ENCODE results near the gene TMED6.

TMED6 gene

DNA sequence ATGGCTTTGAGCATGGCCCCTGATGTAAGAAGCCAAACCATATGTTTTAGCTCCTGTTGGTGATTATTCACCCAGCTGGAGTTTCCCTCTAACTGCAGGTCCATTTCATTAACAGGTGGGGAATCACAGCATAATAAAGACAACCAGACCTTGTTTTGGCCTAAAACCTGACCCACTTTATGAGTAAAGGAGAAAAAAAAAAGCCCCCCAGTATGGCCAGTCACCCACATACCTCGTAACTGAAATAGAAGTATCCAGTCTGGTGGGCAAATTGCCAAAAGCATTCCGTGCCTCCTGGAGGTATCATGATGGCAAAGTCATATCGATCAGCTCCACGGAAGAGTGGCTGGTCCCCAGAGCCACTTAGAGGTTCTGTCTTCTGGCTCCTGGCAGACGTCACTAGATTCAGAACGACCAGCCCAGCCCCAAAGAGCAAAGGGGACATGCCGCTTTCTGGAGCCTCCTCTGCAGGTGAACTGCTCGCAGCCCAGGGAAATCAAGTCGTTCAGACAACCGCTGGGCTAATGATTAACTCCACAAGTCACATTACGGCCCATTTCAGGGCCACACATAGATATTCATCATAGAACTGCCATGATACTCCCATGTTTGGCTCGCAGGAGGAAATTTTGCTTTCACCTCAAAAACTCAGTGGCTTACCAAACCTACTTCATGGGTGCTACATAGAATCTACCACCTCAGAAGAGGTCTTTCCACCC is at the start of gene TMED6:
TSS of gene TMED6 (minus strand) at position 478 of the 719 bp plus-strand sequence. CDS start at position 445, 33 bp downstream.
- Mint-ChIP-seq H3K9me3 (no peaks in the 10 kb centered on the region), H3K27me3 (ENCODE audit: low read depth, poor library complexity) (peaks cover 8% of the 10 kb centered on the region), H3K4me1 (no peaks in the 10 kb centered on the region), H3K36me3 (ENCODE audit: low read depth) (peaks cover 37% of the 10 kb centered on the region), H3K27ac (peak within 1 kb of the TSS; percentile 30), H3K4me3 (no peak within 1 kb of the TSS)
- no peak for DNase-seq
- TF ChIP-seq, protein P1, sequence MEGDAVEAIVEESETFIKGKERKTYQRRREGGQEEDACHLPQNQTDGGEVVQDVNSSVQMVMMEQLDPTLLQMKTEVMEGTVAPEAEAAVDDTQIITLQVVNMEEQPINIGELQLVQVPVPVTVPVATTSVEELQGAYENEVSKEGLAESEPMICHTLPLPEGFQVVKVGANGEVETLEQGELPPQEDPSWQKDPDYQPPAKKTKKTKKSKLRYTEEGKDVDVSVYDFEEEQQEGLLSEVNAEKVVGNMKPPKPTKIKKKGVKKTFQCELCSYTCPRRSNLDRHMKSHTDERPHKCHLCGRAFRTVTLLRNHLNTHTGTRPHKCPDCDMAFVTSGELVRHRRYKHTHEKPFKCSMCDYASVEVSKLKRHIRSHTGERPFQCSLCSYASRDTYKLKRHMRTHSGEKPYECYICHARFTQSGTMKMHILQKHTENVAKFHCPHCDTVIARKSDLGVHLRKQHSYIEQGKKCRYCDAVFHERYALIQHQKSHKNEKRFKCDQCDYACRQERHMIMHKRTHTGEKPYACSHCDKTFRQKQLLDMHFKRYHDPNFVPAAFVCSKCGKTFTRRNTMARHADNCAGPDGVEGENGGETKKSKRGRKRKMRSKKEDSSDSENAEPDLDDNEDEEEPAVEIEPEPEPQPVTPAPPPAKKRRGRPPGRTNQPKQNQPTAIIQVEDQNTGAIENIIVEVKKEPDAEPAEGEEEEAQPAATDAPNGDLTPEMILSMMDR (IDR thresholded peaks at IDR 0.05), result no peak

DNA sequence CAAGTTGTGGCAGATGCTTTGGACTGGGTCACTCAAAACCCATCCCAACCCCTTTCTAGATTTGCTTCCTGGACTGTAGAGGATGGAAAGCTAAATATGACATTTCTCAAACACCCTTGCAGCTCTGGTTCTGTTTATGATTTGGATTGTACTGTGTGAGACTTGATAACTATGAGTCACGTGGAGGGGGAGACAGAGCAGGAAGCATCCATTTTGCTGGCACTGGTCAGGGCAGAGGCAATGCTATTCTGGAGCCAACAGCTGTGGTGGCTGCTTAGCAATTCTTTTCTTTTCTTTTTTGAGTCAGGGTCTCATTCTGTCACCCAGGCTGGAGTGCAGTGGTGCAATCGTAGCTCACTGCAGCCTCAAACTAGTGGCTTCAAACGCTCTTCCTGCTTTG is 47.8 kb upstream of the TMED6 start:
- Mint-ChIP-seq H3K4me3 (no peak overlapping the region), H3K27me3 (ENCODE audit: low read depth, poor library complexity) (peaks cover 7% of the 10 kb centered on the region), H3K9me3 (no peaks in the 10 kb centered on the region), H3K27ac (no peak overlapping the region), H3K36me3 (ENCODE audit: low read depth) (no peaks in the 10 kb centered on the region), H3K4me1 (peaks cover 41% of the 10 kb centered on the region)
- TF ChIP-seq, protein P1 (IDR thresholded peaks at IDR 0.05), result no peak
- DNase-seq, result no peak

DNA sequence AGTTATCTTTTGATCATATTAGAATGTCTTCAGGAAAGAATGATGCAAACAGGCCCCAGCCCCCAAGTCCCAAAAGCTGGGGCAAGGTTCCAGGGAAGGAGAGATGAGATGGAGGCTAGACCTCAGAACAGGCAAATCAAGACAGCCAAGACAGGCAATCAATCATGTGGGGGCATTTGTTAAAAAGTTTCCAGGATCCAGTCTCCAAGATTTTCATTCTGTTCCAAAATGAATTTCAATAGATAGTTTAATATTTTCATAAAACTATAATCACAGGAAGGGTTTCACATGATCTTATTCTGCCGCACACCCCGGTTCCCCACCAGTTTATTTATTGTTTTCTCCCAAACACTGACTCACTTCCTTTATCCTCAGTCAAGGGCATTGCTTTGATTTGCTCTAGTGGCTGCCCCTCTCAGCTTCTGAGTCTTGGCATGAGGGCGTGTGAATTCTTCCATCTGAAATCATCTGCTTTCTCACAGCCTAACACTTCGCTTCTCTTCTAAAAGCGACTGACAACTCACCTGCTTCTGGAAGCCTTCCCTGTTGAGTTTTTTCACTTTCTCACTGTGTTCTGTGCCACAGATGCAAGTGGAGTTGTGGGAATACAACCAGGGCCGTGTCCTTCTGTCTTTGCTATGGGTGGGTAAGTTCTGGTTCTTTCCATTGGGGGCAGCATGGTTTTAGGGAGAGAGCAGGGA is 46.4 kb upstream of the TMED6 start:
- Mint-ChIP-seq H3K4me3 (peak overlapping the region; percentile 44), H3K27ac (peak overlapping the region; percentile 83)

DNA sequence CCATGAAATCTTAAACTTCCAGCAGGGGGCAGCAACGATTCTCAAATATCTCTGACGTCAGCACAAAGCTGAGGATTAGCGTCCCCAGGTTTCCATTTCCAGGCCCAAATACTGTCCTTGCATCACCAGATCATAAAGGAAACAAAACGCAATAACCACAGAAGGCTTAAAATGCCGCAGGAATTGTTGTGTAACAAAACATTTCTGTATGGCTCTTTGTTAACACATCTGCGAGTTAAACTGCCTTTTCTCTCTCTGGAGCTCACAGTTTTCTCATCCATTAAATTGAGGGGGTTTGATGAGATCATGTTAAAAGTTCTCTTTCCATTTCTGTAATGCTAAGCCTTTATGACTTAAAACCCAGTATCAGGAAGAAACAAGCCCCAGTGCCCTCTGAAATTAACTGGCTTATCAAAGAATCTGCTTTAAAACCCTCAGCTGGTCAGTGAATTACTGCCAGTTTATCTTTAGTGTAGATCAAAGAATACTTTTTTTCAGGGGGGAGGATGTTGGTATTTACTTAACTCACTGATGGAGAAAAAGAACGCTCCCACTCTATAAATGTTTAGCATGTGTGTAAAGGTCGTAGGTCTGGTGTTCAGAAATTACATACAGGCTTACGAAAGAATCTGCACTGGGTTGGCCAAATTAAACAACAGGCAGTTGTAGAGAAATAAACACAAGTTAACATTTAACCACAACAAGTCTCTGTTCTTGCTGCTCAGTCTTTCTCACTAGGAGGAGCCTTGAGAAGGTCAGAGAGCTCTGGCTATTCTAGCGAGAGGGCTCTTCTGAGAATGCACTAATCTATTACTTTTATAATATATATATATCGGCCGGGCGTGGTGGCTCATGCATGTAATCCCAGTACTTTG is 44.8 kb upstream of the TMED6 start:
- Mint-ChIP-seq H3K4me1 (peaks cover 35% of the 10 kb centered on the region), H3K27ac (peak overlapping the region; percentile 91), H3K9me3 (no peaks in the 10 kb centered on the region), H3K27me3 (ENCODE audit: low read depth, poor library complexity) (peaks cover 7% of the 10 kb centered on the region), H3K36me3 (ENCODE audit: low read depth) (no peaks in the 10 kb centered on the region), H3K4me3 (no peak overlapping the region)
- peak; percentile 77 for DNase-seq
- TF ChIP-seq, protein P1 (IDR thresholded peaks at IDR 0.05), result peak; percentile 67

More for the DNA sequence above, 46.4 kb upstream of the TMED6 start:
- H3K9me3 Mint-ChIP-seq, result no peaks in the 10 kb centered on the region
- DNase-seq, result peak; percentile 32
- TF ChIP-seq, protein P1 (IDR thresholded peaks at IDR 0.05), result peak; percentile 56
- peaks cover 10% of the 10 kb centered on the region for H3K27me3 Mint-ChIP-seq (ENCODE audit: low read depth, poor library complexity)
- H3K4me1 Mint-ChIP-seq, result peaks cover 41% of the 10 kb centered on the region
- H3K36me3 Mint-ChIP-seq (ENCODE audit: low read depth), result no peaks in the 10 kb centered on the region

DNA sequence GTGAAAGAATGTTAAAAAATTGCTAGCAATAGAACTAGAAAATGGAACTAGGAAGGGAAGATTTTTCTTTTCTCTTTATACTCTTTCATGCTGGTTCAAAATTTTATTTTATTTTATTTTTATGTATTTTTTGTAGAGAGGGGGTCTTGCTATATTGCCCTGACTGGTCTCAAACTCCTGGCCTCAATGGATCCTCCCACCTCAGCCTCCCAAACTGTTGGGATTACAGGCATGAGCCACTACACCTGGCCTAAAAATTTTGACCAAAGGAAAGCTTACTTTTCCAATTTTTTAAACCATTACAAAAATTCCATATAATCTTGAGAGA is 44.2 kb upstream of the TMED6 start:
- TF ChIP-seq, protein P1 (IDR thresholded peaks at IDR 0.05), result no peak
- peaks cover 7% of the 10 kb centered on the region for H3K27me3 Mint-ChIP-seq (ENCODE audit: low read depth, poor library complexity)
- no peak for DNase-seq
- no peaks in the 10 kb centered on the region for H3K36me3 Mint-ChIP-seq (ENCODE audit: low read depth)
- no peaks in the 10 kb centered on the region for H3K9me3 Mint-ChIP-seq
- H3K4me3 Mint-ChIP-seq, result no peak overlapping the region
- H3K27ac Mint-ChIP-seq, result peak overlapping the region; percentile 51
- peaks cover 35% of the 10 kb centered on the region for H3K4me1 Mint-ChIP-seq

Data from nephron progenitor cell (in vitro differentiated cells).